GM19372 (cell line): ENCODE results near the gene TSEN34.
"Not testable (repeated sequence)": the region's sequence is repeated elsewhere in the genome, so short reads cannot be mapped to it uniquely, and the experiment has no call there.

ENCODE experiments used
- ATAC-seq: cut with Tn5 transposase; IDR thresholded peaks from one replicate; pipeline ENCODE4 v1.9.1; 2021; ENCODE audit warnings: mild to moderate bottlenecking, low read depth, moderate library complexity; ENCODE audit not compliant: unreplicated experiment

The TSEN34 gene

DNA sequence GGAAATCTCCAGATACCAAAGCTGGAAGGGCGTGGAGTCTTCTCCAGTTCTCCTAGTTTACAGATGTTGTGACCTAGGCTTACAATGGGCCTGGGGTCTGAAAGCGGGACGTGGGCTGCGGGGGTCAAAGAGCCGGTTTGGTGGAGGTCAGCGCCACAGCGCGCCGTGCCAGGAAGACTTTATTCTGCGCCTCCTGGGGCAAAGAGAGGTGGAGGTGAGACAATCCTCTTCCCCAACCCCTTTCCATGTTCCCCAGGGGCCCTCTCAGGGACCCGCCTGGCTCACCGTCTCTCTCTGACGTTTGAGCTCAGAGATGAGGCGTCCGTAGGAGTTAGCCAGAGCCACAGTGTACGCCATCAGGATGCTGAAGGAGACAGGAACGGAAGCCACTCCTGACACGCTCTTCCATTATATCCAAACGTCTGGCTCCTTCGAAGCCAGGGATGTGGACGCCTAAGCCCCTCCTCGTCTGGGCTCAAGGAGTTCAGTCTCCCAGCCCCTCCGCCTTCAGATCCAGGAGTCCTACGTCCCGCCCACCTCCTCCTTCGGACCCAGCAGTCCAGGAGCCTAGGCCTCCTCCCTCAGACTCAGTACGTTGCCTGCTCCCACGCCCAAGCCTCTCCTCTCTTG is 30.8 kb upstream of the TSEN34 start:
- no peak for ATAC-seq

DNA sequence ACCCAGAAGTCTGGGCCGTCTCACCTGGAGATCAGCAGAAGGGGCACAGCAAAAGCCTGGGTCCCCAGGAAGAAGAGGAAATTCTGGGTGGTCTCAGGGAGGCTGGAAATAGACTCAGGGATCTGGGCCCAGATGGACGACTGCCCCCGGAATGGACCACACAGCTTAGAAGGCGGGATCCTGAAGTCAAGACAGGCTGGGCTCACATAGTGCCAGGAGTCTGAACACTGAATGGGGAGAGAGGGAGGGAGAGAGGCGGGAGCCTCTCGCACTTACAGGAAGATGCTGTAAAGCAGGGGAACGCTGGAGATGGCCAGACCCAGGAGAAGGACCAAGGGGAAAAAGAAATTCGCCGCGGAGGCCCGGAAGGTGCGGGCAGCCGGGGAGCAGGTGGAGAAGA is 30.3 kb upstream of the TSEN34 start:
- no peak for ATAC-seq

- no peak for ATAC-seq
Measured at GRCh38 chr19:54162241-54162805, 28.8 kb upstream of the TSEN34 start.

DNA sequence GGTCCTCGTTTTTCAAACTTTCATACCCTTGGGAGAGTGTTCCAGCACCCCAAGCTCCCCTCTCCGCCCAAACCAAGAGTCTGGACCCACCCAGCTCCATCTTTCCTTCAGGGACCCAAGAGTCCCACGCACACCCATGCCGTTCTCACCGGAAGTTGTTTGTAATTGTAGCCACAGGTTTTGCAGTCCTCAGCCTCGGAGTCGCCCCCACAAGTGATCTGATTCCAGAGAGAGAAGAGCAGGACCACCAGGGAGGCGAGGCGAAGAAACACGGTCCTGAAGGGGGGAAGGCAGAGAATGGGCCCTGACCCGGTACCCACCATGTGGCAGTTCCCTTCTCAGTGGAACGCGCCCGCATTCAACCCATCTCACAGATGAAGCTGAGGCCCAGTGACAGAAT is 28.2 kb upstream of the TSEN34 start:
- no peak for ATAC-seq

DNA sequence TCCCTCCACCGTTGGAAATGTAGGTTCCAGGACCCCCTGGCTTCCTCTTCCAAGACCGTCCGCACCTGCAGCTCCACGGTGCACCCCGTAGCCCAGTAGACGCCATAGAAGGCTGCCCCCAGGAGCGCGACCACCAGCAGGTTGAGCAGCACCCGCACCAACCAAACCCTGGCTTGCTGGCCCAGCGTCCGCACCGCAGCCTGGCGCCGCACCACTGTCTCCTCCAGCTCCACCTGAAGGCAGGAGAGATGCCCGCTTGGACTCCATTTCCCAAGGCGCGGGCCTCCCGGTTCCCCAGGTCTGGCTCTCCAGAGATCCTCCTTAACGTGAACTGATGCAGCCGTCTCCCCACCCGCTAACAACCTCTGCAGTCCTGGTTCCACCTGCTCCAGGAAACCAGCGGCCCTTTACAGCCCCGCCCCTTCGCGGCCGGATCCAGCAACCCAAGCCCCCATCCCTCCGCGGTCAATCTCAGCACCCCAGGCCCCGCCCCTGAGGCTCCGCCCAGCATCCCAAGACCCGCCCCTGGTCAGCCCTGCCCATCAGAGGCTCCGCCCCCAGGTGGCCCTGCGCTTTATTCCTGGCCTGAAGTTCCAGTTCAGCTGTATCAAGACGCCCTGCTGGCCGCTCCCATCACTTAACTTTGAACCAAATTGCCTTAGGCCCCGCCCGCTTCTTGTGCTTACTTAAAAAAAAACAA is 26.6 kb upstream of the TSEN34 start:
- ATAC-seq, result no peak

GRCh38 chr19:54165222-54165621 is 25.9 kb upstream of the TSEN34 start:
- ATAC-seq, result no peak

- no peak for ATAC-seq
Measured at GRCh38 chr19:54168174-54168917, 22.8 kb upstream of the TSEN34 start.

DNA sequence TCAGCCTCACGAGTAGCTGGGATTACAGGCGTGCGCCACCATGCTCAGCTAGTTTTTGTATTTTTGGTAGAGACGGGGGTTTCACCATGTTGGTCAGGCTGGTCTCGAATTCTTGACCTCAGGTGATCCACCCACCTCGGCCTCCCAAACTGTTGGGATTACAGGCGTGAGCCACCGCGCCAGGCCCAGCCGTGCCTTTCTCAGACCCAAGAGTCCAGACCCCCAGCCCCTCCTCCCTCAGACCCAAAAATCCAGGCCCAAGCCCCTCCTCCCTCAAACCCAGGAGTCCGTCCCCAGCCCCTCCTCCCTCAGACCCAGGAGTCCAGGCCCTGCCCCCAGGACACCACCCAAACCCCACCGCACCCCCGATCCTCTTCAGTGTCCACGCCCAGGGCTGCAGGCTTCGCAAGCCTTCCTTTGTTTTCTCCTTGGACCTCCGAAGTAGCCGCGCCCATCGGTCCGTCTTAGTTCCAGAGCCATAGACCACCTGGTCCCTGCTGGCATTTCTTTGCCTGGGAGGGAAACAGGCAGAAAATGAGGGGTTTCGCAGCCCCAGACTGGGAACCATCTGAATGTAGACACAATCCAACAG is 21.9 kb upstream of the TSEN34 start:
- no peak for ATAC-seq

GRCh38 chr19:54171736-54172431 is 19.2 kb upstream of the TSEN34 start:
- not testable (repeated sequence) for ATAC-seq

DNA sequence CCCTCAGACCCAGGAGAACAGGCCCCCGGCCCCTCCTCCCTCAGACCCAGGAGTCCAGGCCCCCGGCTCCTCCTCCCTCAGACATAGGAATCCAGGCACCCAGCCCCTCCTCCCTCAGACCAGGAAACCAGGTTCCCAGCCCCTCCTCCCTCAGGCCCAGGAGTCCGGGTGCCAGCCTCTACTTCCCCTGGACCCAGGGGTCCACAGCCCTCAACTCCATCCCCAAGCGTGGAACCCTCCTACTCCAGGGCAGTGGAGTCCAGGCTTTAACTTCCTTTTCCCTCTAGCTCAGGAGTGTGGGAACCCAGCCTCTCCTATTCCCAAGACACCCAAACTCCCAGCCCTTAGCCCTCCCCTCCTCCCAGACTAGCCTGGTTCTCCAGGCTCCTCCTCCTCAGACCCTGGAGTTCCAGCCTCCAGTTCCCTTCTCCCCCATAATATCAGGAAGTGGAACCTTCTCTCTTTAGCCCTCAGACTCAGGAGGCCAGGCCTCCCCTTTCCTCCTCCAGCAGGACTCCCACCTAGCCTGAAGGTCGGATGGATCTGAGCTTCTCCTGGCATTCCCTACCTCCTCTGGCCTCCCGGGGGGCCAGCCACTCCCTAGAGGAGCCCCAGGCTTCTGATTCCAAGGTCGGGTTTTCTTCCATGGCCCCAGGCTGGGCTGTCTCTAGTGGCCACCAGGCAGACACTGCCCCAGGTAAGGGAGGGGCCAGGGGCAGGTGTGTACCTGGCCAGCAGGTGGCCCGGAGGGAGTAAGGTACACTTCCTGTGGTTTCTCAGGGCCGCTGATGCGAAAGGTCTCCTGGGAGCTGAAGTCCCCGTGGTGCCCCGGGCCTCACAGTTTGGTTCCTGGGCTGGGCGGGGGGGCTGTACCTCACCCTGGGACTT is 18.4 kb upstream of the TSEN34 start, which contains the start of gene TMC4:
Gene TMC4, minus strand, starts transcription at position 690 of the 888 bp plus-strand sequence. Its CDS starts 43 bp downstream, at position 647.
- no peak for ATAC-seq

- no peak for ATAC-seq
Measured at GRCh38 chr19:54173359-54173699, 17.8 kb upstream of the TSEN34 start.

GRCh38 chr19:54173951-54174834 is 16.9 kb upstream of the TSEN34 start:
- no peak for ATAC-seq

DNA sequence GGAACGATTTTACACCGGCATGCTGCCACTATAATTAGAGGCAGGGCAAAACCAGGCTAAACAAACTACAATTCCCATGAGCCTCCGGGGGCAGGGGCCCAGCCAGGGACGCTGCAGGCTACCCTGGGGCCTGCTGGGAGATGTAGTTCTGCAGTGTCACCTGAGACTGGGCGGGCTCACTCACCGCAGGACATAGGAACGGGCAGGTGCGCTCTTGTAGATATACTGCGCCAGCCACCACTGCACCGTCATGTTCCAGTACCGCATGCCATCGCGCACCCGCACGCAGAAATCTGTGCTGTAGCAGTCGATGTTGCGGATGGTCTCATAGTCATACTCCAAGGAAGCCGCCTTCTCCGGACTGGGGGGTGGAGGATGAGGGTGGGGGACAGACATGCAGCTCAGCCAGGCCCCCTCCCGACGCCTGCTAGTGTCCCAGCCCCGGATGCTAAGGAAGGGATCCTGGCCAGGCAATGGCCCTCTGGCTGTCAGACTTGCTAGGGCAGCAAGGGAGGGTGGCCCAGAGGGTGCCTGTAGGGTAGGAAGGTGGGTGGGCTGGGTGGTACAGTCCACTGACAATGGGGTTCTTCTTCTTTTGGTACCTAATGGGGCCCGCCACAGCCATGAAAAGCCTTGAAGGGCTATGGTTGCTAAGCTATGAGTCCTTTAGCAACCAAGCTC is 12.4 kb upstream of the TSEN34 start:
- ATAC-seq, result no peak

GRCh38 chr19:54179262-54179852 is 11.8 kb upstream of the TSEN34 start:
- no peak for ATAC-seq

DNA sequence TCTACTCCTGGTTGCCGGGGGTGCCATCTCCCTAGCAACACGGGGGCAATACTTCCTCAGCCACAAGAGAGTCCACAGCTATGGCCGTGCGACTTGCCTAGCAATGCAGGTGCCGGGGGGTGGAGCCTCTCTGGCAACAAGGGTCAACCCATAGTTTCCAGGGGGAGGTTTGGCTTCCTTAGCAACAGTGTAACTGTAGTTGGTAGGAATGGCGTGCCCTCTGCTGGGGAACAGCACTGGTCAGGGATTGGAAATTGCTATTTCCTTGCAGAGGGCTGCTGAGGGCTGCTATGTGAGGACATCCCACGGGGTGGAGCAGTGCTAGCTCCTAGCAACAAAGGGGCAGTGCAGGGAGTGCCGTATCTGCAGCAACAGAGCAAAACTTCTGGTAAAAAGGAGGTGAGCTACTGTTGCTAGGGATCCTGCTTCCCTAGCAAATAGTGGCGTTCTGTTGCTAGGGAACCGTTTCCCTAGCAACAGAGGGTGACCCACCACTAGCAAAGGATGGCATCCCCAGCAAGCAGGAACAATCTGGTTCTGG is 11.1 kb upstream of the TSEN34 start:
- ATAC-seq, result no peak

DNA sequence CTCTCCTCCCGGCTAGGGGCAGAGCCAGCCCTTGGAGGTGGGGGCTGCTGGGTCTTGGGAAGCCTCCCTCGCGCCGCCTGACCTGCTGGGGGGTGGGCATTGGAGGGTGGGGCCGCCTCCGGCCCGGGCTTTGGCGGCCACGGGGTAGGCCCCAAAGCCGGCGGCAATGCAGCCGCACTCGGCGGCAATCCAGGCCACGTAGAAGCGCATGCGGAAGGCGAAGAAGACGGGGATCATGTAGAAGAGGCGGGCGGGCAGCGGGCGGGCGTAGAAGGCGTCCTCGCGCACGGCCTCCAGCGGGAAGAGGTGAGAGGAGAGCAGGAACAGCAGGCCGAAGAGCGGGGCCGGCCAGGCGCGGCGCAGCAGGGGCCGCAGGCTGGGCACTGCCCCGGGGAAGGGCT is 10.4 kb upstream of the TSEN34 start:
- ATAC-seq, result no peak

DNA sequence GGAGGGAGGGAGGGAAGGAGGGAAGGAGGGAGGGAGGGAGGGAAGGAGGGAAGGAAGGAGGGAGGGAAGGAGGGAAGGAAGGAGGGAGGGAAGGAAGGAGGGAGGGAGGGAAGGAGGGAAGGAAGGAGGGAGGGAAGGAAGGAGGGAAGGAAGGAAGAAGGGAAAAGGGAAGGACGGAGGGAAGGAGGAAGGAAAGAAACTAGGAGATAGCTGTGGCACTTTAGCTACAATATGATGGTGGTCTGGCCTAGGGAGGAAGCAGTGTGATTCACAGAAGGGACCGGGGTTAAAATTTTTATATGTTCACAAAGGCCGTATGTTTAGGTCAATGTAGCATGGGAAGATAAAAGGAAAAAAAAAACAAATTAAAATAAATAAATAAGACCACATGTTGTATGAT is 9.2 kb upstream of the TSEN34 start:
- not testable (repeated sequence) for ATAC-seq
